ENCODE data around the gene RAP1A. TPM values are rescaled to one million over a fixed set of nuclear protein-coding genes. Genes with fewer than 3 reads are reported as not detected.

Gene RAP1A
- polyA plus RNA-seq, 1 of the 3 experiments (the other 2 are of a cell fraction), result 17.7 TPM

GRCh38 chr1:111654839-111655238 lies 35.2 kb downstream of the RAP1A start:
- H4K20me1 ChIP-seq (ENCODE audit: insufficient read depth), result no peaks in the 10 kb centered on the region
- no peak overlapping the region for H3K4me2 ChIP-seq
- H3F3A ChIP-seq (replicated peaks; ENCODE audit: insufficient read depth), result peaks cover 4% of the 10 kb centered on the region
- no peak for TF ChIP-seq EP300 (IDR thresholded peaks at IDR 0.05; ENCODE audit: borderline replicate concordance in 1 of 2, low read depth in 1 of 2, low read length in 1 of 2)
- no peak for TF ChIP-seq MEF2A (IDR thresholded peaks at IDR 0.05; ENCODE audit: borderline replicate concordance, low read depth)
- no peak for TF ChIP-seq GABPA (IDR thresholded peaks at IDR 0.05; ENCODE audit: low read depth)
- no peak for TF ChIP-seq NFIC (IDR thresholded peaks at IDR 0.05; ENCODE audit: borderline replicate concordance)
- TF ChIP-seq NRF1 (IDR thresholded peaks at IDR 0.05; ENCODE audit: low read depth, low read length), result no peak
- TF ChIP-seq, protein P1, sequence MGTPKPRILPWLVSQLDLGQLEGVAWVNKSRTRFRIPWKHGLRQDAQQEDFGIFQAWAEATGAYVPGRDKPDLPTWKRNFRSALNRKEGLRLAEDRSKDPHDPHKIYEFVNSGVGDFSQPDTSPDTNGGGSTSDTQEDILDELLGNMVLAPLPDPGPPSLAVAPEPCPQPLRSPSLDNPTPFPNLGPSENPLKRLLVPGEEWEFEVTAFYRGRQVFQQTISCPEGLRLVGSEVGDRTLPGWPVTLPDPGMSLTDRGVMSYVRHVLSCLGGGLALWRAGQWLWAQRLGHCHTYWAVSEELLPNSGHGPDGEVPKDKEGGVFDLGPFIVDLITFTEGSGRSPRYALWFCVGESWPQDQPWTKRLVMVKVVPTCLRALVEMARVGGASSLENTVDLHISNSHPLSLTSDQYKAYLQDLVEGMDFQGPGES (IDR thresholded peaks at IDR 0.05; ENCODE audit: low read depth, low read length), result no peak
- no peak for TF ChIP-seq RFX5 (IDR thresholded peaks at IDR 0.05; ENCODE audit: low read length)
- TF ChIP-seq, protein P2, sequence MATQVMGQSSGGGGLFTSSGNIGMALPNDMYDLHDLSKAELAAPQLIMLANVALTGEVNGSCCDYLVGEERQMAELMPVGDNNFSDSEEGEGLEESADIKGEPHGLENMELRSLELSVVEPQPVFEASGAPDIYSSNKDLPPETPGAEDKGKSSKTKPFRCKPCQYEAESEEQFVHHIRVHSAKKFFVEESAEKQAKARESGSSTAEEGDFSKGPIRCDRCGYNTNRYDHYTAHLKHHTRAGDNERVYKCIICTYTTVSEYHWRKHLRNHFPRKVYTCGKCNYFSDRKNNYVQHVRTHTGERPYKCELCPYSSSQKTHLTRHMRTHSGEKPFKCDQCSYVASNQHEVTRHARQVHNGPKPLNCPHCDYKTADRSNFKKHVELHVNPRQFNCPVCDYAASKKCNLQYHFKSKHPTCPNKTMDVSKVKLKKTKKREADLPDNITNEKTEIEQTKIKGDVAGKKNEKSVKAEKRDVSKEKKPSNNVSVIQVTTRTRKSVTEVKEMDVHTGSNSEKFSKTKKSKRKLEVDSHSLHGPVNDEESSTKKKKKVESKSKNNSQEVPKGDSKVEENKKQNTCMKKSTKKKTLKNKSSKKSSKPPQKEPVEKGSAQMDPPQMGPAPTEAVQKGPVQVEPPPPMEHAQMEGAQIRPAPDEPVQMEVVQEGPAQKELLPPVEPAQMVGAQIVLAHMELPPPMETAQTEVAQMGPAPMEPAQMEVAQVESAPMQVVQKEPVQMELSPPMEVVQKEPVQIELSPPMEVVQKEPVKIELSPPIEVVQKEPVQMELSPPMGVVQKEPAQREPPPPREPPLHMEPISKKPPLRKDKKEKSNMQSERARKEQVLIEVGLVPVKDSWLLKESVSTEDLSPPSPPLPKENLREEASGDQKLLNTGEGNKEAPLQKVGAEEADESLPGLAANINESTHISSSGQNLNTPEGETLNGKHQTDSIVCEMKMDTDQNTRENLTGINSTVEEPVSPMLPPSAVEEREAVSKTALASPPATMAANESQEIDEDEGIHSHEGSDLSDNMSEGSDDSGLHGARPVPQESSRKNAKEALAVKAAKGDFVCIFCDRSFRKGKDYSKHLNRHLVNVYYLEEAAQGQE (IDR thresholded peaks at IDR 0.05; ENCODE audit: low read depth, low read length), result no peak
- no peak for TF ChIP-seq POLR2AphosphoS5 (IDR thresholded peaks at IDR 0.05; ENCODE audit: low read depth, low read length)
- TF ChIP-seq, protein P3, sequence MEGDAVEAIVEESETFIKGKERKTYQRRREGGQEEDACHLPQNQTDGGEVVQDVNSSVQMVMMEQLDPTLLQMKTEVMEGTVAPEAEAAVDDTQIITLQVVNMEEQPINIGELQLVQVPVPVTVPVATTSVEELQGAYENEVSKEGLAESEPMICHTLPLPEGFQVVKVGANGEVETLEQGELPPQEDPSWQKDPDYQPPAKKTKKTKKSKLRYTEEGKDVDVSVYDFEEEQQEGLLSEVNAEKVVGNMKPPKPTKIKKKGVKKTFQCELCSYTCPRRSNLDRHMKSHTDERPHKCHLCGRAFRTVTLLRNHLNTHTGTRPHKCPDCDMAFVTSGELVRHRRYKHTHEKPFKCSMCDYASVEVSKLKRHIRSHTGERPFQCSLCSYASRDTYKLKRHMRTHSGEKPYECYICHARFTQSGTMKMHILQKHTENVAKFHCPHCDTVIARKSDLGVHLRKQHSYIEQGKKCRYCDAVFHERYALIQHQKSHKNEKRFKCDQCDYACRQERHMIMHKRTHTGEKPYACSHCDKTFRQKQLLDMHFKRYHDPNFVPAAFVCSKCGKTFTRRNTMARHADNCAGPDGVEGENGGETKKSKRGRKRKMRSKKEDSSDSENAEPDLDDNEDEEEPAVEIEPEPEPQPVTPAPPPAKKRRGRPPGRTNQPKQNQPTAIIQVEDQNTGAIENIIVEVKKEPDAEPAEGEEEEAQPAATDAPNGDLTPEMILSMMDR (IDR thresholded peaks at IDR 0.05), result no peak
- TF ChIP-seq CHD2 (IDR thresholded peaks at IDR 0.05; ENCODE audit: low read length, partially characterized antibody), result no peak
- no peak for TF ChIP-seq EZH2phosphoT487 (IDR thresholded peaks at IDR 0.05; ENCODE audit: borderline replicate concordance, low read depth)
- TF ChIP-seq MAX (IDR thresholded peaks at IDR 0.05; ENCODE audit: low read depth), result no peak
- no peak for TF ChIP-seq USF1 (IDR thresholded peaks at IDR 0.05; ENCODE audit: borderline replicate concordance, low read depth)
- TF ChIP-seq PBX3 (IDR thresholded peaks at IDR 0.05), result no peak
- no peak for TF ChIP-seq TCF12 (IDR thresholded peaks at IDR 0.05)
- TF ChIP-seq SIN3A (IDR thresholded peaks at IDR 0.05; ENCODE audit: borderline replicate concordance, low read depth, low read length), result no peak
- TF ChIP-seq, protein P4, sequence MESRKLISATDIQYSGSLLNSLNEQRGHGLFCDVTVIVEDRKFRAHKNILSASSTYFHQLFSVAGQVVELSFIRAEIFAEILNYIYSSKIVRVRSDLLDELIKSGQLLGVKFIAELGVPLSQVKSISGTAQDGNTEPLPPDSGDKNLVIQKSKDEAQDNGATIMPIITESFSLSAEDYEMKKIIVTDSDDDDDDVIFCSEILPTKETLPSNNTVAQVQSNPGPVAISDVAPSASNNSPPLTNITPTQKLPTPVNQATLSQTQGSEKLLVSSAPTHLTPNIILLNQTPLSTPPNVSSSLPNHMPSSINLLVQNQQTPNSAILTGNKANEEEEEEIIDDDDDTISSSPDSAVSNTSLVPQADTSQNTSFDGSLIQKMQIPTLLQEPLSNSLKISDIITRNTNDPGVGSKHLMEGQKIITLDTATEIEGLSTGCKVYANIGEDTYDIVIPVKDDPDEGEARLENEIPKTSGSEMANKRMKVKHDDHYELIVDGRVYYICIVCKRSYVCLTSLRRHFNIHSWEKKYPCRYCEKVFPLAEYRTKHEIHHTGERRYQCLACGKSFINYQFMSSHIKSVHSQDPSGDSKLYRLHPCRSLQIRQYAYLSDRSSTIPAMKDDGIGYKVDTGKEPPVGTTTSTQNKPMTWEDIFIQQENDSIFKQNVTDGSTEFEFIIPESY (IDR thresholded peaks at IDR 0.05; ENCODE audit: borderline replicate concordance, low read depth), result no peak
- TF ChIP-seq TAF1 (IDR thresholded peaks at IDR 0.05; ENCODE audit: borderline replicate concordance, low read depth, low read length), result no peak
- H3K4me1 ChIP-seq (ENCODE audit: control insufficient read depth in 1 of 2, insufficient read depth in 2 of 2, low read depth in 1 of 2, low read length in 1 of 2), result no peaks in the 10 kb centered on the region
- no peaks in the 10 kb centered on the region for H3K9me2 ChIP-seq
- no peaks in the 10 kb centered on the region for H3K27me3 ChIP-seq (ENCODE audit: insufficient read depth)
- H3K79me2 ChIP-seq (ENCODE audit: insufficient read depth), result peaks cover 62% of the 10 kb centered on the region
- ChIA-PET CTCF (interaction anchor here (0.6 to 1.5 kb wide), 3 partner anchors 10 to 706 kb away, joined by 3 to 11 read pairs (median 3); no protein-coding TSS in a partner anchor), POLR2A (no interaction called here)
- H3K4me3 ChIP-seq (ENCODE audit: low read depth in 2 of 2, low read length in 1 of 2), result no peak overlapping the region
- no peak overlapping the region for H3K9ac ChIP-seq
- H2AFZ ChIP-seq (ENCODE audit: low read depth), result no peak overlapping the region
- DNase-seq, result no peak
- 90% methylated on average over 4 of the region's 4 CpGs for WGBS (ENCODE audit: low lambda C conversion rate)
- H3K36me3 ChIP-seq (replicated peaks in 1 of 2; ENCODE audit: control insufficient read depth in 1 of 2, insufficient read depth in 2 of 2, low read length in 1 of 2), result peaks cover 0 to 7% of the 10 kb centered on the region in 2 experiments
- H3K27ac ChIP-seq (ENCODE audit: low read depth in 2 of 2, low read length in 1 of 2), result no peak overlapping the region
- no peaks in the 10 kb centered on the region for H3K9me3 ChIP-seq
